Right lobe of liver (tissue), 6 donors: Measurements from ENCODE around the gene RALGAPB. TPM values are rescaled to one million over a fixed set of nuclear protein-coding genes. Genes with fewer than 3 reads are reported as not detected.

ENCODE experiments used
- ATAC-seq, 4 donors: fragments of 200-7000 bp; cut with Tn5 transposase; one replicate each; pipeline ENCODE4 v1.9.1; 2020; ENCODE audit warnings: mild to moderate bottlenecking in 4 of 4, moderate library complexity in 4 of 4
- DNase-seq, 3 donors: peaks; one replicate each; pipeline ENCODE4 v3.0.0-alpha.2; 2020
- H3K27ac ChIP-seq, 3 donors: fragments of 200-600 bp; one replicate each; pipeline ENCODE4 v1.8.0; 2022
- H3K27me3 ChIP-seq, 2 donors: fragments of 200-600 bp; one replicate each; pipeline ENCODE4 v1.8.0; 2022
- H3K36me3 ChIP-seq, 4 donors: fragments of 200-600 bp; sonication (generic) in 1 of 4; one replicate each; pipeline versions ENCODE4 v1.5.1 to v1.8.0; 2017 to 2022; ENCODE audit warnings: control low read depth in 1 of 4
- H3K4me1 ChIP-seq, 4 donors: fragments of 200-600 bp; sonication (generic) in 1 of 4; one replicate each; pipeline versions ENCODE4 v1.5.1 to v1.8.0; 2017 to 2022; ENCODE audit warnings: control low read depth in 1 of 4
- H3K4me3 ChIP-seq, 3 donors: fragments of 200-600 bp; one replicate each; pipeline ENCODE4 v1.8.0; 2022
- H3K9me3 ChIP-seq, 4 donors: fragments of 200-600 bp; sonication (generic) in 1 of 4; one replicate each; pipeline versions ENCODE4 v1.5.1 to v1.8.0; 2017 to 2022; ENCODE audit warnings: control low read depth in 1 of 4
- POLR2A ChIP-seq: fragments of 450-650 bp; IDR thresholded peaks from one replicate; pipeline ENCODE4 v1.6.1; 2017; ENCODE audit warnings: antibody characterized with exemption, mild to moderate bottlenecking
- WGBS: methylation state at CpG from one replicate; pipeline ENCODE4 v1.1.6; 2018; ENCODE audit warnings: low coverage, low lambda C conversion rate; ENCODE audit not compliant: insufficient coverage; ENCODE audit errors: missing lambda C conversion rate; 5-methylcytosine and 5-hydroxymethylcytosine counted together
- intact Hi-C, 2 donors: fragments of 100-400 bp; cut with DNase I; formaldehyde crosslinking; loops; one replicate each; pipeline versions ENCODE4 v1.11.2 to v1.14.1; 2022
- total RNA-seq, 6 experiments: library from RNA; depleted of rRNA in 2 of 6; stranded (reverse); fragments of >200 nt in 2 of 6; fragmentation: NEBNext Ultra II Directional in 3 of 6; extraction: Animal tissue kit (Norgen Biotek cat#: 25700) in 3 of 6; gene quantifications; one replicate each; pipeline versions ENCODE4 v1.1.0 to v1.2.4, GENCODE V29; 2016 to 2023
- TF ChIP-seq, protein P1 (sequence below), 4 donors: fragments of 200-600 bp in 3 of 4; fragments of 450-650 bp in 1 of 4; IDR thresholded peaks; one replicate each; pipeline versions ENCODE4 v1.5.1 to v1.8.0; 2016 to 2022; ENCODE audit warnings: antibody characterized with exemption in 4 of 4, mild to moderate bottlenecking in 2 of 4
- donor health status: DM: no; HTN: yes; CAD: no.
- donor health status: DM: no; HTN: no; CAD: no.
- donor health status: DM: no; HTN: no; CAD: no.
- donor health status: DM: no; HTN: yes; CAD: no.
- donor health status: DM: no; HTN: yes; CAD: no.

RALGAPB gene
- total RNA-seq, 6 experiments from 2014 or later = 9.7 to 16.0 (median 12.9) TPM

GRCh38 chr20:38617830-38618196 lies 145.2 kb downstream of the RALGAPB start:
- H3K36me3 ChIP-seq = no peaks in the 10 kb centered on the region
- no peaks in the 10 kb centered on the region for H3K4me1 ChIP-seq
- no peak for ATAC-seq
- H3K27ac ChIP-seq = no peak overlapping the region
- H3K4me3 ChIP-seq = no peak overlapping the region
- intact Hi-C loops = no loop called here
- no peaks in the 10 kb centered on the region for H3K9me3 ChIP-seq
- WGBS = 85% methylated on average over 3 of the region's 4 CpGs
- H3K27me3 ChIP-seq = no peaks in the 10 kb centered on the region
- no peak for DNase-seq
- TF ChIP-seq POLR2A = no peak
- TF ChIP-seq, protein P1, sequence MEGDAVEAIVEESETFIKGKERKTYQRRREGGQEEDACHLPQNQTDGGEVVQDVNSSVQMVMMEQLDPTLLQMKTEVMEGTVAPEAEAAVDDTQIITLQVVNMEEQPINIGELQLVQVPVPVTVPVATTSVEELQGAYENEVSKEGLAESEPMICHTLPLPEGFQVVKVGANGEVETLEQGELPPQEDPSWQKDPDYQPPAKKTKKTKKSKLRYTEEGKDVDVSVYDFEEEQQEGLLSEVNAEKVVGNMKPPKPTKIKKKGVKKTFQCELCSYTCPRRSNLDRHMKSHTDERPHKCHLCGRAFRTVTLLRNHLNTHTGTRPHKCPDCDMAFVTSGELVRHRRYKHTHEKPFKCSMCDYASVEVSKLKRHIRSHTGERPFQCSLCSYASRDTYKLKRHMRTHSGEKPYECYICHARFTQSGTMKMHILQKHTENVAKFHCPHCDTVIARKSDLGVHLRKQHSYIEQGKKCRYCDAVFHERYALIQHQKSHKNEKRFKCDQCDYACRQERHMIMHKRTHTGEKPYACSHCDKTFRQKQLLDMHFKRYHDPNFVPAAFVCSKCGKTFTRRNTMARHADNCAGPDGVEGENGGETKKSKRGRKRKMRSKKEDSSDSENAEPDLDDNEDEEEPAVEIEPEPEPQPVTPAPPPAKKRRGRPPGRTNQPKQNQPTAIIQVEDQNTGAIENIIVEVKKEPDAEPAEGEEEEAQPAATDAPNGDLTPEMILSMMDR (IDR thresholded peaks at IDR 0.05) = no peak

- Histone ChIP-seq H3K4me1 (no peaks in the 10 kb centered on the region), H3K27me3 (no peaks in the 10 kb centered on the region), H3K36me3 (no peaks in the 10 kb centered on the region), H3K4me3 (no peak overlapping the region), H3K27ac (no peak overlapping the region), H3K9me3 (no peaks in the 10 kb centered on the region)
- no peak for TF ChIP-seq POLR2A
- TF ChIP-seq, protein P1 (IDR thresholded peaks at IDR 0.05) = no peak
- DNase-seq = no peak
- ATAC-seq = no peak
- intact Hi-C loops = no loop called here
- WGBS = 54% methylated on average over 9 of the region's 9 CpGs
Measured at GRCh38 chr20:38620441-38620840, 147.8 kb downstream of the RALGAPB start.

DNA sequence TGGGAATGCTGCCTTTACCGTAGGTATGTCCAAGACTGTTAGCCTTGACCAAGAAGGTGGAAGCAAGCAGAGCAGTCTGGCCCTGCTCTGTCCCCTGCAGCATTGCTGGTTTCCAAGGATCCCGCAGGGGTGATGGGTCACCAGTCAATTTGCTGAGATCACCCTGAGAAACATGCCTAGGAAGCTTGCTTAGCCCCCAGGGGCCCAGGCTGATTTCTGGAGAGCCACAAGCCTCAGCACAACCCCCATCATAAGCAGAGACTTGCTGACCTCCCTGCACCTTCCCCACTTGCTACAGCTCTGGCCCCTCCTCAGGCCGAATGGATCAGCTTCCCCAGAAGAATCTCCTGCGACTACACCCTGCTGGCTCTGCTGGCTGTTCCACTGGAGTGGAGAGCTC lies 150.4 kb downstream of the RALGAPB start:
- 60% methylated on average over 1 of the region's 4 CpGs for WGBS
- TF ChIP-seq, protein P1 (IDR thresholded peaks at IDR 0.05) = no peak
- TF ChIP-seq POLR2A = no peak
- ATAC-seq = no peak
- Histone ChIP-seq H3K9me3 (no peaks in the 10 kb centered on the region), H3K4me1 (no peaks in the 10 kb centered on the region), H3K36me3 (no peaks in the 10 kb centered on the region), H3K27me3 (no peaks in the 10 kb centered on the region), H3K27ac (no peak overlapping the region), H3K4me3 (no peak overlapping the region)
- intact Hi-C loops = no loop called here
- no peak for DNase-seq

- Histone ChIP-seq H3K9me3 (no peaks in the 10 kb centered on the region), H3K36me3 (no peaks in the 10 kb centered on the region), H3K27ac (no peak overlapping the region), H3K27me3 (no peaks in the 10 kb centered on the region), H3K4me1 (no peaks in the 10 kb centered on the region), H3K4me3 (no peak overlapping the region)
- DNase-seq (no peak), ATAC-seq (no peak)
- intact Hi-C loops = no loop called here
- 50% methylated on average over 1 of the region's 2 CpGs for WGBS
- TF ChIP-seq, protein P1 (IDR thresholded peaks at IDR 0.05) = no peak
- no peak for TF ChIP-seq POLR2A
Measured at GRCh38 chr20:38624084-38624483, 151.4 kb downstream of the RALGAPB start.

DNA sequence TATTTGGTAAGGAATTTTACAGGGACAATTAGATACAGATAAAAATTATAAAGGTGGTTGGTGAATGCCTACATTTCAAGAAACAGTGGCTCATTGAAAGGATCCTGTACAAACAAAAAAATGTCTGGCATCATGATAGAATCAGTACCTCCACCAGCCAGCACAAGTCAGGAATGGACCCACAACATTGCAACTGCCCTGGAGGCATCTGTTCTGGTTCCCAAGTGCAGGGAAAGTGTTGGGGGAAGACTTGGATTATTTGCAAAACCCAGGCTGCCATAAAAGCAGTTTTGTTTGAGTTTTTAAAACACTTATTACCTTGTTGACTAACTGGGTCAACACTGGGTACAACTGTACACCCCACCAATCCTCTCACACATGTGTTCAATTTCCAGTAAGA lies 153.3 kb downstream of the RALGAPB start:
- Histone ChIP-seq H3K27me3 (no peaks in the 10 kb centered on the region), H3K4me3 (no peak overlapping the region), H3K4me1 (no peaks in the 10 kb centered on the region), H3K9me3 (no peaks in the 10 kb centered on the region), H3K36me3 (no peaks in the 10 kb centered on the region), H3K27ac (no peak overlapping the region)
- TF ChIP-seq POLR2A = no peak
- TF ChIP-seq, protein P1 (IDR thresholded peaks at IDR 0.05) = no peak
- intact Hi-C loops = no loop called here
- ATAC-seq = no peak
- no peak for DNase-seq
